ENCODE data around the gene HEXA. TPM values are rescaled to one million over a fixed set of nuclear protein-coding genes. Genes with fewer than 3 reads are reported as not detected.
A peak's percentile ranks its signal among the peaks of the same experiment; 100 is the strongest.

The HEXA gene
- total and polyA plus RNA-seq, 2 of the 8 experiments (the other 6 are each of a cell fraction or from before 2014, with no cell fraction given), result 52.5 to 73.7 TPM

- DNase-seq (ENCODE audit: low read depth in 1 of 2, low spot score in 2 of 2) (peak; percentile 46 to 80), FAIRE-seq (no peak)
- Histone ChIP-seq H3K79me2 (ENCODE audit: control insufficient read depth in 1 of 2, insufficient read depth in 2 of 2, low read length in 2 of 2) (no peaks in the 10 kb centered on the region), H3K14ac (ENCODE audit: insufficient read length) (no peak overlapping the region), H4K8ac (ENCODE audit: extremely low read depth, insufficient read depth, low read length) (no peak overlapping the region), H3K36me3 (ENCODE audit: control insufficient read depth in 2 of 4, insufficient read depth in 4 of 4, low read length in 3 of 4) (peaks cover 0 to 19% (median 10%) of the 10 kb centered on the region in 4 experiments; a peak in 7 of 8 replicates), H3K4me2 (ENCODE audit: insufficient read depth in 1 of 2, low read depth in 2 of 2, low read length in 2 of 2) (no peak overlapping the region), H3K18ac (ENCODE audit: extremely low read depth, low read length) (no peak overlapping the region), H3K4ac (replicated peaks; ENCODE audit: insufficient read length, low read depth, low read length) (no peak overlapping the region), H3K23me2 (ENCODE audit: low read depth, low read length) (no peaks in the 10 kb centered on the region; the same call in 1 of the 2 replicates), H3K56ac (replicated peaks; ENCODE audit: insufficient read length, low read depth, low read length) (no peak overlapping the region), H4K5ac (ENCODE audit: insufficient read length, low read depth, low read length) (no peak overlapping the region), H3K4me1 (replicated peaks in 1 of 4; ENCODE audit: control insufficient read depth in 3 of 4, insufficient read depth in 4 of 4, low read length in 3 of 4) (peaks cover 0 to 2% (median 2%) of the 10 kb centered on the region in 4 experiments; a peak in 4 of 7 replicates), H3K4me3 (ENCODE audit: extremely low read depth in 1 of 4, insufficient read depth in 2 of 4, low read depth in 3 of 4, low read length in 4 of 4) (no peak overlapping the region), H3K79me1 (ENCODE audit: low read depth, low read length) (no peaks in the 10 kb centered on the region), H2AFZ (ENCODE audit: low read length) (no peak overlapping the region), H3K9ac (replicated peaks in 1 of 4; ENCODE audit: extremely low read depth in 1 of 4, low read depth in 3 of 4, low read length in 3 of 4) (no peak overlapping the region; a peak in 1 of 7 replicates), H3K9me3 (ENCODE audit: insufficient read depth in 2 of 2, low read depth in 1 of 2, low read length in 1 of 2) (no peaks in the 10 kb centered on the region), H3K23ac (ENCODE audit: insufficient read length) (no peak overlapping the region), H2BK20ac (ENCODE audit: low read length) (no peak overlapping the region), H3K27me3 (replicated peaks in 1 of 4; ENCODE audit: control insufficient read depth in 3 of 4, extremely low read depth in 1 of 4, insufficient read depth in 3 of 4, low read length in 3 of 4) (no peaks in the 10 kb centered on the region), H3K27ac (ENCODE audit: low read depth, low read length) (no peak overlapping the region), H2BK5ac (ENCODE audit: low read depth, low read length) (no peak overlapping the region), H2BK120ac (replicated peaks; ENCODE audit: low read depth, low read length) (no peak overlapping the region), H2BK12ac (ENCODE audit: low read depth, low read length) (no peak overlapping the region), H4K91ac (replicated peaks; ENCODE audit: insufficient read length, low read length) (no peak overlapping the region), H2AK5ac (ENCODE audit: low read depth, low read length) (no peak overlapping the region), H4K20me1 (replicated peaks in 1 of 2; ENCODE audit: control insufficient read depth in 1 of 2, insufficient read depth in 2 of 2, low read length in 2 of 2) (peaks cover 0 to 1% of the 10 kb centered on the region in 2 experiments), H2BK15ac (ENCODE audit: low read length) (no peak overlapping the region)
- TF ChIP-seq MAX (IDR thresholded peaks at IDR 0.05) (no peak), CTCF (IDR thresholded peaks at IDR 0.05; ENCODE audit: control extremely low read depth in 1 of 3, insufficient read depth in 1 of 3, low read depth in 1 of 3, low read length in 3 of 3) (peak; percentile 55 to 69 (median 57)), YY1 (IDR thresholded peaks at IDR 0.05; ENCODE audit: low read depth, low read length) (peak; percentile 63), RAD21 (IDR thresholded peaks at IDR 0.05 in 1 of 2, conservative IDR thresholded peaks at IDR 0.05 in 1 of 2; ENCODE audit: low read depth in 2 of 2, low read length in 2 of 2) (peak; percentile 12 to 42; a peak in 2 of 4 replicates)
- ChIA-PET POLR2A (ENCODE audit: partially characterized antibody) (no interaction called here), CTCF (ENCODE audit: partially characterized antibody) (interaction anchor here (0.6 to 4.7 kb wide), 15 partner anchors 11 to 258 kb away, joined by 3 to 30 read pairs (median 4); no protein-coding TSS in a partner anchor)
- 81% methylated on average over 5 of the region's 6 CpGs; no CpG with 5 or more reads in 1 of the 2 experiments for WGBS, 2 experiments (ENCODE audit: extremely low coverage in 1 of 2, insufficient coverage in 1 of 2, insufficient read length in 1 of 2, insufficient replicate concordance in 2 of 2, low coverage in 1 of 2, low lambda C conversion rate in 2 of 2, missing lambda C conversion rate in 1 of 2)
Measured at GRCh38 chr15:72341361-72341760, 34.5 kb downstream of the HEXA start.
